ENCODE measurements around the gene CBFA2T3.

- TF ChIP-seq FOXM1 (IDR thresholded peaks at IDR 0.05; ENCODE audit: borderline replicate concordance, low read depth) = no peak
- no peak for TF ChIP-seq TAF1 (IDR thresholded peaks at IDR 0.05; ENCODE audit: low read depth)
- no peak for TF ChIP-seq RAD21 (IDR thresholded peaks at IDR 0.05; ENCODE audit: low read depth)
- TF ChIP-seq EP300 (IDR thresholded peaks at IDR 0.05; ENCODE audit: borderline replicate concordance) = no peak
- TF ChIP-seq YY1 (IDR thresholded peaks at IDR 0.05; ENCODE audit: low read depth) = no peak
- TF ChIP-seq MAX (IDR thresholded peaks at IDR 0.05) = no peak
Measured at GRCh38 chr16:88825146-88825545, 151.9 kb downstream of the CBFA2T3 start.
